ENCODE measurements around the gene NT5DC2.

Gene NT5DC2

DNA sequence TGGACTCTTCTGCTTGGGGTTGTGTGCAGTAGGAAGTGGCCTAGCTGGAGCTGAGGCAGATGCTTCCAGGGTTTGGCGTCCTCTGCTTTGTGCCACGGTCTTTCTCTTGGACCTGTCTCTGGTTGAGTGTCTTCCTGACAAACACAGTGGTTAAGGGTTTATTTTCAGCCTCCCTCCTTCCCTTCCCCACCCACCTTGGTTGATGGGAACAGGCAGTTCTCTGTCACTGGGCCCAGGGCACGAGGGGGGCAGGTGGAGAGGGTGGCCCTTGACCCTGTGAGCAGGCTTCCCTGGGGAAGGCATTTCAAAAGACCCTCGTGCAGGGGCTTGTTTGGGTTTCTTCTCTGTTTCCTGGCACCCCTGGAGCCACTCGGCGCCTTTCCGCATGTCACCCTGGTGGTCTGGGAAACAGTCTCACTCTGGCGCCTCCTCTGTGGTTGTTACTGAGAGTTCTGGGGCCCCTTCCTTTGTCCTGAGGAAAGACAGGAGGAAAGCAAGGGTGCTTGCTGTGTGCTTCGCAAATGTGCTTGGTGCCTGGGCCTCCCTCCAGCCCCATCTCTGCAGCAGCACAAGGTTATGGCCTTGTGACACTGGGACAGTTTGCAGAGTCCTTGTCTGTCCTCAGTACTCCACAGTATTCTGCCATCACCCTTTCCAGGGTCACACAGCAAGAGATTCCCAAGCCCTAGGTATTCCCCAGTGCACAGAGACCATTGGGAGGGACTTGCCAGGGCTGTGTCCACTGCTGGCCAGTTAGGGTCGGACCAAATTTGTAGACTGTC, 48.8 kb downstream of the NT5DC2 start:
- no peak for DNase-seq

DNA sequence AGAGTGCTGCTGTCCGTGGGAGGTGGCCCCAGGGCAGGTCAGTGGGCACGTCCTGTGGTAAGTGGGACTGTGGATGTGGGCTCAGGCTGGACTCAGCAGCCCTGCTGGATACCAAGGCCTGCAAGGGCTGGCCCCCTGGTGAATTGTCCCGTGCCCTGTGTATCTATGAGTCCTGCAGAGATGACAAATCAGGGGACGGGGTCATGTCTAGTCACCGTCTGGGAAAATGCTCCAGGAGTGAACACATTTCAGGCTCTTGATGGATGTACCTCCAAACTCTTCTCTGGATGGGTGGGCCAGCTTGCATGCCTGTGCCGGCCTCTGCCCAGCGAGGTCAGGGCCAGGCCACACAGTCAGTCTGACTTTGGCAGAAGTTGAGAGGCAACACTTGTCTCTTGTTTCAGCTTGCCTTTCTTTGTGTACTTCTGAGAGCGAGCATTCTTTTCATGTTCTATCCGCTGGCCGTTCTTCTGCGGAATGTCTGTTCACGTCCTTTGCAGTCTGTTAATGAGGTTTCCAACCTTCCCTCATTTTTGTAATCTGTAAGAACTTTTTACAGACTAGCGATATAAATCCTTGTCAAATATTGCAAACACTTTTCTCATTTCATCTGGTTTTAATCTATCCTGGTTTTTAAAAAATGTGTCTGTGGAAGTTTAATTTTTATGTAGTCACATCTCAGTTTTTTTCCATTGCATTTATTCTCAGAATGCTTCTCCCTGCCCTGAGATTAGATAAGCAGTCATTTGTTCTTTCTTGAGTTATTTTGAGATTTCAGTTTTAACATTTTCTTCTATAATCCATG, 49.9 kb downstream of the NT5DC2 start:
- no peak for DNase-seq

DNA sequence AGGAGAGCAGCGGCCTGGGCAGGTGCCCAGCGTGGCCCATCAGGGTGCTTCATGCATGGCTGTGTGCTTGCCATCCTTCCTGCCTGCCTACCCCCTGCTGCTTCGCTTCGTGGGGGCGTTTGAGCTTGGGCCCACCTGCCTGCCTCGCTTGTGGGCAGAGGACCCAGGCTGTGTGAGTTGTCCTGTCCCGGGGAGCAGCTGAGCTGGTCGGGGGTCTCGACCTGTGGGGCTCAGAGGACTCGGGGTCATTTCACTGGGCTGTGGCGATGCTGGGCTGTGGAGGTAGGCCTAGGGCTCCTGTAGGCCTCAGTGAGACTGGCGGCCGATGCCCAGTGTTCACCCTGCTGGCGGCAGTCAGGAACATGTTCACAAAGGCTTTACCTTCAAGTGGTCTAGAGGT, 50.6 kb downstream of the NT5DC2 start:
- no peak for DNase-seq

DNA sequence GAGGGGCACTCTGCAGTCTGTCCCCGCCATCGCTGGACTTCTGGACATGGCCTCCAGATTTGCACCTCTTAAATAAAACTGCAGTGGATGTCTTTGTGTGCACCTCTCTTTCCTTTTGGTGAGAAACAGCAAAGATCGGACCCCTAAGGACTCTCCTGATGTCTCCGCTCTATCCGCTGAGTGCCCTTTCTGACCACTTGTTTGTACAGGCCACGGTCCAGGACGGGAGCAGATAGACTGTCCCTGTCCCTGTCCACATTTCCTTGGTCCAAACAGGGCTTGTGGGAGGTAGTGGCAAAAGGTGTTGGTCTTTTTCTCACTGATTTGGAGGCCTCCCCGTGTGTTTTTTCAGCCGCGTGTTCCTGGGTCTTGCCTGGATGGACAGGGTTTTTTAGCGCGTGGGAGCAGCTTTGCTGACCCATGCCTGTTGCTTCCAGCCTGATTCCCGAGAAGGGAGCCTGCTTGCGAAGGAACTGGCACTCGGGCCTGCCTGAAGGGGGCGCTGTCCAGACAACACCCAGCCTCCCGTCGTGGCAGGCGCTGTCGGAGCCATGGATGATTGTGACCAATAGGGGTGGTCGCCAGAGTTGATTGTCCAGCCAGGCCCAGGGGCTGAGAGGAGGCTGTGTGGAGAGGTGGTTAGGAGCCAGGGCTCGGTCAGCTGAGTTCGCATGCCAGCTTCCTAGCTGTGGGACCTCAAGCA, 51.7 kb downstream of the NT5DC2 start:
- no peak for DNase-seq

DNA sequence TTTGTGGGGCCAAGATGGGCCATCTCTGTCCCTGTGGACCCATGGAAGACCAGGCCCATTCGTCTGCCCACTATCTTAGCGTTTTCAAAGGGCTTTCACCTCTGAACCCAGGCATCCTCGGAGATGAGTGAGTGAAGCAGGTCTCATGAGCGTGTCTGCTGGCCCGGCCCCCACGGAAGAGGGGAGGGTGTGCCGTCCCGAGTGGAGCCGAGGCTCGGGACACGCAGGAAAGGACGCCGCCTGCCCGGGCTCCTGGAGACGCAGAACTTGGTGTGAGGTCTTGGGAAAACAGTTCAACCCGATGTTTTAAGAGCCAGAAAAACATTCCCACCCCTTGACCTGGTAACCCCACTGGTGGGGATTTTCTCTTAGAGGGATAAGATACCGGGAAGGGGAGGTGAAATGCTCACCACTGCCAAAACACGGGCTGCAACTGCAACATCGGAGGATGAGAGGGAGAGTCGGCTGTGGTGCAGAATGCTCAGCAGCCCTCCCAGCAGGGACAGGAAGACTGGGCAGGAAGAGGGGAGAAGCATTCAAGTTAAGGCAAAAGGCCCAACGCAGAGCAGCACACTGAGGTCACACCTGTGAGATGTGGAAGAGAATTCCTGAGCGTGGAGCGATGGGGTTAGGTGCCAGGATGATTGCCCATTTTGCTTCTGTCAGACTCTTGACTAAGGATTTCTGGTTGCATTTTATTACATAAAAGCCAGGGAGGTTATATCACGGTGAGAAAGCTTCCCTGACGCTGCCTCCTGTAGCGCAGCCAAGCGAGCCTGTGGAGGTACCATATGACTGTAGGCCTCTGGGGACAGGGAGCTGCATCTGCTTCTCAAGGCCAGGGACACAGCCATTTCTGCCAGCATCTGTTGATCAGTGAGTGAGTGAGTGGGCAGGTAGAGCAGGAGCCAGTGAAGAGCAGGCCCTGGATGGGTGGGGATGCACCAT, 52.6 kb downstream of the NT5DC2 start:
- no peak for DNase-seq

DNA sequence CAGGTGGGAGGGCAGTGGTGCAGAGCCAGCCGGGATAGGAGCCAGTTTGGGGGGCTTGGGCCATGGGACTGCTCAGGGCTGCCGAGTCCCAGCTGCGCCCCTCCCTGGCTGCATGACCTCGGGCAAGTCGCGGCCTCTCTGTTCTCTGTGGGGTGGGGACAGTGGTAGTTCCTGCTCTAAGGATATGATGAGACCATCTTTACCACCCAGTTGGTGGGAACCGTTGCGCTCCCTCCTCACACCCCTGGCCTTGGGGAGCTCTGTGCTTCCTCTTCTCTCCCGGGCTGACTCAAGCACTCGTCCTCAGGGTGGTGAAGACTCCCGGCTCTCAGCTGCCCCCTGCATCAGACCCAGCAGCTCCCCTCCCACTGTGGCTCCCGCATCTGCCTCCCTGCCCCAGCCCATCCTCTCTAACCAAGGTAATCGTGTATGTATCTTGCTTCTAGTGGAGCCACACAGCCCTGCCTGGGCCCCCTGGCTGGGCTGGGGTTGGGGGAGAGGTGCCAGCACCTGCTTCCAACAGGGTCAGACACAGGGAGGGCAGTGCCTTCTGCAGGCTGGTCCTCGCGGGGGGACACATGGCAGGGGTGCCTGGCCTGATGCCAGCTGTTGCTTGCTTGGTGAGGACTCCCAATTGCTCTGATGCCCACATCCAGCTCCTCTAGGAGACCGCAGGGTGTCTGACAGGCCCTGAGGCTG, 53.6 kb downstream of the NT5DC2 start:
- no peak for DNase-seq

DNA sequence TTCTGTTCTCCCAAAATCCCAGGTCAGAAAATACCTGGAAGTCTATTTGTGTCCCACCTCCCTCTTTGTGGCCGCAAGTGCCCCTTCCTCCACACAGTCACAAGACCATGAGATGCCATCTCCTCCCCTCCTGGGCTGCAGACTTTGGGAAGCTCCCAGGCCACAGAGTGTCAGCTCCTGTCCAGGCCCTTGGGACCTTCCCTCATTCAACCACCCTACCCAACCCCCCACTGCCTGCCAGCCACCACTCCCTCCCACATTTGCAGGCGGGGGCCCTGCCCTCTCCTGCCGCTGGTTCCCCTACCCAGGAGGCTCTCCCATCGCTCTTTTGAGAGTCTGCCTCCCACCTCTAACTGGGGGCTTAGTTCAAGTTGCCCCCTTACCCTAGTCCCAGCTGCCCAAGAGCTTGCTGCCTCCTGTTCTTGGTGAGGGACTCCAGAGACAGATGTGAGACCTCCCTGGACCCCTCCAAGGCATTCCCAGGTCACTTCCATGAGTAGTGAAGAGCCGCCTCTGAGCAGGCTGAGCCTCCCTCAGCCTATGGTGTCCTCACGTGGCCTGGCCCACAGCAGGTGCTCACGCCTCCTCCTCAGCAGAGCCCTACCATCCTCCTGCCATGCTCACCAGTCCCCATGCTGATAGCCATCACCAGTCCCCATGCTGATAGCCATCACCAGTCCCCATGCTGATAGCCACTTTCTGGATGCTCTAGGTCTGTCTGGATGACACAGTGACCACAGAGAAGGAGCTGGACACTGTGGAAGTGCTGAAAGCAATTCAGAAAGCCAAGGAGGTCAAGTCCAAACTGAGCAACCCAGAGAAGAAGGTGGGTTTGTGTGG, 54.4 kb downstream of the NT5DC2 start:
- DNase-seq = no peak

DNA sequence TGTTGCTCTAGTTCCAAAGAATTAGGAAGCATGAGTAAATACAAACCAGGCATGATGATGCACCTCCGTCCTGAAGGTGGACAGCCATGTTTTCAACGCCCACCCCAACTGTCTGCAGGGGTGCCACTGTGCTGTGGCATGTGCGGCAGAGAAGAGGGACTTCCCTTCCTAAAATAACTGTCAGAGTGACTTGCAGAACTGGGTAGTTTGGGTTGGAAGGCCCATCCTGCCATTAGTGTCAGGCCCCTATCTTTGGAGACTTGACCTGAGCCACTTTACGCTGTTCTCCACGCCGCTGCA, 55.9 kb downstream of the NT5DC2 start:
- no peak for DNase-seq

DNA sequence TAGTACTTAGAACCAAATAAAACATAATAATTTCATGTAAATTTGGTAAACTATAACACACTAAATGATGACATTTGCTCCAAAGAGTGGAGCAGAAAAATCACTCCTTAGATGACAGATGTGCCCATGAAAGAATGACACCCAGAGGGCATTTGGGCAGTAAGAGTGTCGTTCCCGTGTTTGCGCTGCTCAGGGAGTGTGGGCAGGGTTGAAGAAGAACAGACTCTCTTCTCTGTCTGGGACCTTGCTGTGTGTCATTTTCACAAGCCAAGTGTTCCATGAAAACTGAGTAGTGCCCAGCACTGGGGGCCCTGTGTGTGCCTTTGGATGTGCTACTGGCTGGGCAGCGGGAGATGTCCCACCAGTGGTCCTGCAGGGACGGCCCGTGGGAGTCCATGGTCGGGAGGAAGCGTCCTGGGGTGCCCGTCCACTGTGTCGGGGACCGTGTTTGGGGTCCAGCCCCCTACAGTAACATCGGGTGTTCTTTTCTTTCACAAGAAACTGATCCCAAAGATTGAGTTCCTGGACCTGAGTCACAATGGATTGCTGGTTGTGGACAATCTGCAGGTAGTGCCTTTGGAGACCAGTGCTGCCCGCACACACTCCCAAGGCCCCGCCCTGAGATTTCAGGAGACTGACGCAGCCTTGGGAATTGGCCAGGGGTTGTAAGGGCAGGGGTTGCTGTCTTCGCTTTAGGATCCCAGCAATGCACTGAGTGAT, 56.4 kb downstream of the NT5DC2 start:
- no peak for DNase-seq

All from NK-92 treated with Interleukin-12 subunit alpha and Interleukin-12 subunit beta, amount 100 ng/mL, for 24 hours (cell line).